ENCODE measurements around the gene PRKCQ. TPM values are rescaled to one million over a fixed set of nuclear protein-coding genes. Genes with fewer than 3 reads are reported as not detected.
A peak's percentile ranks its signal among the peaks of the same experiment; 100 is the strongest.
"Not testable (repeated sequence)": the region's sequence is repeated elsewhere in the genome, so short reads cannot be mapped to it uniquely, and the experiment has no call there.

PRKCQ gene
- total RNA-seq, 2 experiments from 2014 or later, result 44.9 to 45.9 TPM

- H3K36me3 Mint-ChIP-seq, result peaks cover 78% of the 10 kb centered on the region
These were observed 3.4 kb upstream of the PRKCQ start for GRCh38 chr10:6583447-6583846.

GRCh38 chr10:6582913-6583312, 2.8 kb upstream of the PRKCQ start:
- H3K4me1 Mint-ChIP-seq, result peaks cover 50% of the 10 kb centered on the region
- H3K9me3 Mint-ChIP-seq, H3K27me3 Mint-ChIP-seq: not testable (repeated sequence)

More at GRCh38 chr10:6583447-6583846, 3.4 kb upstream of the PRKCQ start:
- peak; percentile 83 for DNase-seq
- peak overlapping the region; percentile 97 for H3K4me3 Mint-ChIP-seq
- peak overlapping the region; percentile 96 for H3K27ac Mint-ChIP-seq
- H3K27me3 Mint-ChIP-seq, result no peaks in the 10 kb centered on the region
- peaks cover 52% of the 10 kb centered on the region for H3K4me1 Mint-ChIP-seq
- peaks cover 2% of the 10 kb centered on the region for H3K9me3 Mint-ChIP-seq

DNA sequence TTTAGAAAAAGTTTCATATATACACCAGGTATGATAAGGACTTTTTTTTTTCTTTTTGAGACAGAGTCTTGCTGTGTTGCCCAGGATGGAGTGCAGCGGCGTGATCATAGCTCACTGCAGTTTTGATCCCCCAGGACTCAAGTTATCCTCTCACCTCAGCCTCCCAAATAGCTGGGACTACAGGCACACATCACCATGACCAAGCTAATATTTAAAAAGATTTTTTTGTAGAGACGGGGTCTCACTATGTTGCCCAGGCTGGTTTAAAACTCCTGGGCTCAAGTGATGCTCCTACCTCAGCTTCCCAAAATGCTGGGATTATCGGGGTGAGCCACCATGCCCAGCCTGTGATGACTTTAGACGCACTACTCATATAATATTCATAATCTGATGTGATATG, 2.2 kb upstream of the PRKCQ start:
- peaks cover 73% of the 10 kb centered on the region for H3K36me3 Mint-ChIP-seq
- H3K4me3 Mint-ChIP-seq, result peak overlapping the region; percentile 97
- no peaks in the 10 kb centered on the region for H3K27me3 Mint-ChIP-seq
- DNase-seq, result no peak
- H3K4me1 Mint-ChIP-seq, result peaks cover 50% of the 10 kb centered on the region
- H3K27ac Mint-ChIP-seq, result peak overlapping the region; percentile 96
- peaks cover 2% of the 10 kb centered on the region for H3K9me3 Mint-ChIP-seq

More at GRCh38 chr10:6582913-6583312, 2.8 kb upstream of the PRKCQ start:
- peaks cover 77% of the 10 kb centered on the region for H3K36me3 Mint-ChIP-seq
- H3K27ac Mint-ChIP-seq, result peak overlapping the region; percentile 96
- not testable (repeated sequence) for DNase-seq
- H3K4me3 Mint-ChIP-seq, result peak overlapping the region; percentile 97

- peaks cover 49% of the 10 kb centered on the region for H3K4me1 Mint-ChIP-seq
- H3K36me3 Mint-ChIP-seq, result peaks cover 69% of the 10 kb centered on the region
- H3K4me3 Mint-ChIP-seq, result peak overlapping the region; percentile 97
- no peak for DNase-seq
- H3K27ac Mint-ChIP-seq, result peak overlapping the region; percentile 96
- peaks cover 2% of the 10 kb centered on the region for H3K9me3 Mint-ChIP-seq
- H3K27me3 Mint-ChIP-seq, result no peaks in the 10 kb centered on the region
These were observed 1.7 kb upstream of the PRKCQ start for GRCh38 chr10:6581778-6582228.

- not testable (repeated sequence) for H3K27me3 Mint-ChIP-seq, H3K9me3 Mint-ChIP-seq, DNase-seq
- peaks cover 64% of the 10 kb centered on the region for H3K36me3 Mint-ChIP-seq
- peak overlapping the region; percentile 97 for H3K4me3 Mint-ChIP-seq
- peaks cover 47% of the 10 kb centered on the region for H3K4me1 Mint-ChIP-seq
- H3K27ac Mint-ChIP-seq, result peak overlapping the region; percentile 96
These were observed 1.1 kb upstream of the PRKCQ start for GRCh38 chr10:6581223-6581622.

- peak; percentile 91 for DNase-seq
- H3K36me3 Mint-ChIP-seq, result peaks cover 63% of the 10 kb centered on the region
- H3K9me3 Mint-ChIP-seq, result peaks cover 2% of the 10 kb centered on the region
- peak overlapping the region; percentile 97 for H3K4me3 Mint-ChIP-seq
- H3K27ac Mint-ChIP-seq, result peak overlapping the region; percentile 96
- peaks cover 50% of the 10 kb centered on the region for H3K4me1 Mint-ChIP-seq
- H3K27me3 Mint-ChIP-seq, result no peaks in the 10 kb centered on the region
These were observed 378 bp upstream of the PRKCQ start for GRCh38 chr10:6580279-6581029.

DNA sequence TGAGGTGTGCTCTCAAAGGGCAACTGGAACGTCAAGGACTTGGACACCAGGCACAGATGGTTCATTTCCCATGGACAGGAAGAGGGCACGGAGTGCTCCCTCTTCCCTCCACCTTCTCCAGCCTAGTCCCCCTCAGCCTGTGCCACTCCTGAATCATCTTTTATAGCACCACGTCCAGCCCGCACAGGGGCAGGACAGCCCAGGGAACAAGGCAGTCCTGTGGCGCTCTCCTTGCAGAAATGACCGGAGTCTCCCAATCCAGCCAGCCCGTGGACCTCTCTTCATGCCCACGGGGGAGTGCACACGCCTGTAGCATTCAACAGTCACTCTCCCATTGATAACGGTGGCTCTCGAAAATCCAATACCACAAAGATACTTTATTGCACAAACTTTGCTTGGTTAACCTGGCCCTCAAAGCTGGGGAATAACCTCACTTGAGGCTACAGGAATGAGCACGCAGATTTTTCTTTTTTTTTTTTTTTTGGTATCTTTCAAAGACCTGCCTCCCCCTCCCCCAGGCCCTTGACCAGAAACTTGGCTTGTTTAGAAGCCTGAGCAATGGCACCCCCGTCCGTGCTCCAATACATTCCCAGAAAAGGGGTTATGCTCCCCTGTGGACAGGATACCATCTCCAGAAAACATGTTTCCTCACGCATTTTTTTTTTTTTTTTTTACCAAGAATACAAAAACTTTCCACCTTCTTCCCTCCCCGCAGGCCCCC, 733 bp downstream of the PRKCQ start:
- H3K4me1 Mint-ChIP-seq, result peaks cover 56% of the 10 kb centered on the region
- H3K4me3 Mint-ChIP-seq, result peak overlapping the region; percentile 88
- no peaks in the 10 kb centered on the region for H3K27me3 Mint-ChIP-seq
- no peak for DNase-seq
- peak overlapping the region; percentile 96 for H3K27ac Mint-ChIP-seq
- H3K36me3 Mint-ChIP-seq, result peaks cover 58% of the 10 kb centered on the region
- H3K9me3 Mint-ChIP-seq, result peaks cover 2% of the 10 kb centered on the region

- Mint-ChIP-seq H3K4me1 (peaks cover 57% of the 10 kb centered on the region), H3K27ac (peak overlapping the region; percentile 96), H3K4me3 (peak overlapping the region; percentile 88), H3K9me3 (peaks cover 2% of the 10 kb centered on the region), H3K27me3 (no peaks in the 10 kb centered on the region), H3K36me3 (peaks cover 53% of the 10 kb centered on the region)
- no peak for DNase-seq
These were observed 1.3 kb downstream of the PRKCQ start for GRCh38 chr10:6578795-6579182.

GRCh38 chr10:6578251-6578771, 1.8 kb downstream of the PRKCQ start:
- Mint-ChIP-seq H3K4me3 (peak overlapping the region; percentile 88), H3K36me3 (peaks cover 48% of the 10 kb centered on the region)
- no peak for DNase-seq

DNA sequence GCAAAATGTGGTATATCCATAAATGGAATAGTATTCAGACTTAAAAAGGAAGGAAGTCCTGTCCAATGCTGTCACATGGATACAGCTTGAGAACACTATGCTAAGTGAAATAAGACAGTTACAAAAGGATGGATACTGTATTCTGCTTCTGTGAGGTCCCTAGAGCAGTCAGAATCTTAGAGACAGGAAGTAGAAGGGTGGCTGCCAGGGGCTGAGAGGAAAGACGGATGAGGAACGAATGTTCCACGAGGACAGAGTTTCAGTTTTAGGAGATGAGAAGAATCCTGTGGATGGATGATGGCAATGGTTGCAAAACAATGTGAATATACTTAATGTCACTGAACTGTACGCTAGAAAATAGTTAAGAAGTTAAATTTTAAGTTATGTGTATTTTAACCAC, 3.8 kb downstream of the PRKCQ start:
- H3K4me3 Mint-ChIP-seq, result peak overlapping the region; percentile 63
- no peaks in the 10 kb centered on the region for H3K9me3 Mint-ChIP-seq
- H3K27me3 Mint-ChIP-seq, result no peaks in the 10 kb centered on the region
- H3K27ac Mint-ChIP-seq, result peak overlapping the region; percentile 79
- peaks cover 28% of the 10 kb centered on the region for H3K36me3 Mint-ChIP-seq
- no peak for DNase-seq
- peaks cover 53% of the 10 kb centered on the region for H3K4me1 Mint-ChIP-seq

More at GRCh38 chr10:6578251-6578771, 1.8 kb downstream of the PRKCQ start:
- peak overlapping the region; percentile 96 for H3K27ac Mint-ChIP-seq
- no peaks in the 10 kb centered on the region for H3K27me3 Mint-ChIP-seq
- peaks cover 57% of the 10 kb centered on the region for H3K4me1 Mint-ChIP-seq
- H3K9me3 Mint-ChIP-seq, result peaks cover 2% of the 10 kb centered on the region

DNA sequence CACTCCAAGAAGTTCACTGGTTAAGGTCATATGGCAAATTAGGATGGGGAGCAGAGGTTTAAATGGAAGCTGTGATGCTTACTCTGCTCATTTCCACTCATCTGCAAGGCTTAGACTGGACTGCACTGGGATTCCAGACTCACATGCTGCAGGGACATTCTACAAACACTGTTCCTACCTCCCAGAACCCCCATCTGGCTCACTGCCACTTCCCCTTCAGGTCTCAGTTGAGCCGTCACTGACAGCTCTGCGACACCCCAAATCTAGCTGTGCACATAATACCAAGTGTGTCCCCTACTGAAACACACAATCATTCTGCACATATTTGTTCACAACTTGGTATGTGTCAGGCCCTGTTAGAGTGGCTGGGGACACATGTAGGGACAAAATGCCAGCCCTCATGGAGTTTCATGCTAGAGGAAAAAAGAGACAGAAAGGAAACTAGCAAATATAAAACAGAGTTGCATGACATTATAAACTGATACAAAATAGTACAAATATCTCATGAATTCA, 5.4 kb downstream of the PRKCQ start:
- Mint-ChIP-seq H3K27ac (peak overlapping the region; percentile 66), H3K9me3 (no peaks in the 10 kb centered on the region), H3K27me3 (no peaks in the 10 kb centered on the region), H3K4me1 (peaks cover 64% of the 10 kb centered on the region), H3K4me3 (peak overlapping the region; percentile 9), H3K36me3 (peaks cover 30% of the 10 kb centered on the region)
- no peak for DNase-seq

DNA sequence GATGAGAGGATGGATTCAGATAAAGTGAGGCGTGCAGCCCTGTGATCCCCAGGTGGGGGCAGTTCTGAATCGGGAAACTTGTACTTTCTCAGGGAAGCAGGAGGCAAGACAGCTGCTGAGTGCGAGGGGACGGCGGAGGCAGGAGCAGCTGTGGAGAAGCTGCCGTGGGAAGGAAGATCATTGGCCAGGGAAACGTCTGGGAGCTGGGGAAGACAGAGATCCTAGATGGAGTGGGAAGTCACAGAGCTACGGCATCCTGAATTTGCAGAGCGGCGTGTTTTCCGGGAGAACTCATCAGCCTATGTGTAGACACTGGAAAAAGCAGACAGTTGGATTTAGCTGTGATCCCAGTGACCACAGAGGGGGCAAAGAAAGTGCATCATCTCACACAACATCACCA, 9.2 kb downstream of the PRKCQ start:
- Mint-ChIP-seq H3K36me3 (peaks cover 30% of the 10 kb centered on the region), H3K4me3 (no peak overlapping the region), H3K27ac (no peak overlapping the region), H3K4me1 (peaks cover 77% of the 10 kb centered on the region), H3K27me3 (no peaks in the 10 kb centered on the region), H3K9me3 (no peaks in the 10 kb centered on the region)
- DNase-seq, result no peak

DNA sequence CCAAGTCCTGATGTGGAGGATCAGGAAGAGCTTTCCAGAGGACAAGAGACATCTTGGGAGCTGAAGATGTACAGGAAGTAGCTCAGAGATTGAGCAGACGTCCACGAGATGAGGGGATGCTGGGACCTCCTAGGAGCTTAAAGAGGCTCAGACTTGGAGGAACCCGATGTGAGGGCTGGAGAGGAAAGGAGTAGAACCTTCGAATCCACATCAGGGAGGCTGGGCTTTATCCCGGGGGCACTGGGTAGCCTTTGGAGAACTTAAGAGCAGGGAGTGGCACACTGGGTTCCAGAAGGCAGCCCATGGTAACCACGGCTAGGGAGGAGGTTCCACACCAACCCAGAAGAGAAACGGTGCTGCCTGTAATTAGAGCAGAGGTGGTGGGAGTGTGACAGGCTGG, 10.8 kb downstream of the PRKCQ start:
- peaks cover 77% of the 10 kb centered on the region for H3K4me1 Mint-ChIP-seq
- no peak overlapping the region for H3K27ac Mint-ChIP-seq
- peaks cover 19% of the 10 kb centered on the region for H3K36me3 Mint-ChIP-seq
- no peaks in the 10 kb centered on the region for H3K27me3 Mint-ChIP-seq
- no peak for DNase-seq
- H3K4me3 Mint-ChIP-seq, result no peak overlapping the region
- H3K9me3 Mint-ChIP-seq, result no peaks in the 10 kb centered on the region

- H3K27me3 Mint-ChIP-seq, result no peaks in the 10 kb centered on the region
- peaks cover 78% of the 10 kb centered on the region for H3K4me1 Mint-ChIP-seq
- H3K4me3 Mint-ChIP-seq, result no peak overlapping the region
- H3K36me3 Mint-ChIP-seq, result peaks cover 30% of the 10 kb centered on the region
- H3K27ac Mint-ChIP-seq, result peak overlapping the region; percentile 4
- no peak for DNase-seq
- no peaks in the 10 kb centered on the region for H3K9me3 Mint-ChIP-seq
These were observed 12.2 kb downstream of the PRKCQ start for GRCh38 chr10:6567884-6568283.

- Mint-ChIP-seq H3K27ac (no peak overlapping the region), H3K36me3 (peaks cover 32% of the 10 kb centered on the region)
These were observed 12.8 kb downstream of the PRKCQ start for GRCh38 chr10:6567203-6567703.

More at GRCh38 chr10:6567203-6567703, 12.8 kb downstream of the PRKCQ start:
- H3K27me3 Mint-ChIP-seq, result no peaks in the 10 kb centered on the region
- DNase-seq, result no peak
- no peak overlapping the region for H3K4me3 Mint-ChIP-seq
- peaks cover 78% of the 10 kb centered on the region for H3K4me1 Mint-ChIP-seq
- H3K9me3 Mint-ChIP-seq, result no peaks in the 10 kb centered on the region
